Stomach (tissue), 9 donors: Measurements from ENCODE around the gene NHS. TPM values are rescaled to one million over a fixed set of nuclear protein-coding genes. Genes with fewer than 3 reads are reported as not detected.

ENCODE experiments used
- DNase-seq, 2 donors: peaks; one replicate each; pipeline versions ENCODE4 v3.0.0 to v3.0.0-alpha.2; 2013 to 2019
- H3K27ac ChIP-seq, 5 donors: fragments of 200-600 bp in 4 of 5; sonication (generic) in 4 of 5; one replicate each; pipeline ENCODE4 v1.5.1; 2013 to 2019; ENCODE audit warnings: mild to moderate bottlenecking in 1 of 5, moderate library complexity in 1 of 5
- H3K27me3 ChIP-seq, 3 donors: fragments of 200-600 bp; sonication (generic); one replicate each; pipeline ENCODE4 v1.5.1; 2017 to 2019; ENCODE audit warnings: mixed run types in 1 of 3
- H3K36me3 ChIP-seq, 4 donors: fragments of 200-600 bp; sonication (generic); 1 replicate in 3 of 4; 2 replicates in 1 of 4; pipeline ENCODE4 v1.5.1; 2016 to 2019
- H3K4me1 ChIP-seq, 4 donors: fragments of 200-600 bp; sonication (generic); one replicate each; pipeline ENCODE4 v1.5.1; 2016 to 2019
- H3K4me3 ChIP-seq, 4 donors: fragments of 200-600 bp; sonication (generic) in 3 of 4; one replicate each; pipeline ENCODE4 v1.5.1; 2016 to 2019; ENCODE audit warnings: mild to moderate bottlenecking in 1 of 4
- H3K9me3 ChIP-seq, 4 donors: fragments of 200-600 bp; sonication (generic); one replicate each; pipeline ENCODE4 v1.5.1; 2016 to 2019
- CTCF ChIP-seq, 7 experiments: fragments of 450-650 bp in 4 of 7; fragments of 200-600 bp in 3 of 7; sonication (generic) in 3 of 7; IDR thresholded peaks; one replicate each; pipeline ENCODE4 v1.5.1; 2016 to 2019; ENCODE audit warnings: antibody characterized with exemption in 7 of 7, control low read depth in 2 of 7, mild to moderate bottlenecking in 1 of 7
- EP300 ChIP-seq: sonication (generic); formaldehyde crosslinking; IDR thresholded peaks from one replicate; pipeline ENCODE4 v1.6.1; 2017; ENCODE audit warnings: antibody characterized with exemption
- POLR2A ChIP-seq, 4 donors: fragments of 450-650 bp; IDR thresholded peaks; one replicate each; pipeline ENCODE4 v1.6.1; 2016; ENCODE audit warnings: antibody characterized with exemption in 4 of 4, control low read depth in 2 of 4, mild to moderate bottlenecking in 1 of 4, moderate library complexity in 1 of 4
- POLR2AphosphoS5 ChIP-seq, 3 donors: sonication (generic); formaldehyde crosslinking; IDR thresholded peaks; one replicate each; pipeline ENCODE4 v1.6.1; 2016; ENCODE audit warnings: antibody characterized with exemption in 3 of 3
- WGBS, 5 donors: extraction: QIAGEN DNeasy Blood & Tissue Kit in 3 of 5; methylation state at CpG; one replicate each; pipeline versions ENCODE4 v1.1.5 to v1.1.7; 2013 to 2018; 5-methylcytosine and 5-hydroxymethylcytosine counted together
- intact Hi-C: fragments of 100-400 bp; cut with DNase I; formaldehyde crosslinking; loops from one replicate; pipeline ENCODE4 v1.15.1; 2023; ENCODE audit warnings: low total_unique reads
- polyA plus RNA-seq, 3 donors: library from polyadenylated mRNA; stranded (reverse); fragments of 200-250 nt; gene quantifications; one replicate each; pipeline ENCODE4 v1.2.3, GENCODE V29; 2013
- total RNA-seq, 5 donors: library from RNA; depleted of rRNA; stranded (reverse); fragments of >200 nt; gene quantifications; one replicate each; pipeline versions ENCODE4 v1.1.0 to v1.2.3, GENCODE V29; 2014 to 2016
- donor health status: healthy with polysubstance abuse.
- donor health status: Bipolar disorder and iron deficiency.
- donor health status: healthy.

The NHS gene
- total and polyA plus RNA-seq, 8 donors = 1.00 to 7.5 (median 4.3) TPM

- WGBS, 5 donors = 60 to 74% (median 67%) methylated on average over 2 to 3 of the region's 3 CpGs
- H3K36me3 ChIP-seq = no peaks in the 10 kb centered on the region
- H3K4me3 ChIP-seq = no peak overlapping the region
- no peaks in the 10 kb centered on the region for H3K9me3 ChIP-seq
- TF ChIP-seq POLR2A (IDR thresholded peaks at IDR 0.05) (no peak), CTCF (IDR thresholded peaks at IDR 0.05) (no peak), POLR2AphosphoS5 (IDR thresholded peaks at IDR 0.05) (no peak)
- intact Hi-C loops = no loop called here
- no peaks in the 10 kb centered on the region for H3K27me3 ChIP-seq
- DNase-seq = no peak
- no peak overlapping the region for H3K27ac ChIP-seq
- peaks cover 0 to 7% (median 0%) of the 10 kb centered on the region in 4 donors for H3K4me1 ChIP-seq
Observed at GRCh38 chrX:17605676-17606075, 230.7 kb downstream of the NHS start.

- H3K4me1 ChIP-seq = peaks cover 0 to 7% (median 0%) of the 10 kb centered on the region in 4 donors
- no peak overlapping the region for H3K4me3 ChIP-seq
- no peaks in the 10 kb centered on the region for H3K9me3 ChIP-seq
- whole genome bisulfite sequencing, 5 donors = 38 to 75% (median 58%) methylated on average over 1 to 4 of the region's 4 CpGs
- H3K27ac ChIP-seq = no peak overlapping the region
- no peaks in the 10 kb centered on the region for H3K36me3 ChIP-seq
- TF ChIP-seq POLR2AphosphoS5 (IDR thresholded peaks at IDR 0.05) (no peak), CTCF (IDR thresholded peaks at IDR 0.05) (no peak), POLR2A (IDR thresholded peaks at IDR 0.05) (no peak), EP300 (no peak)
- H3K27me3 ChIP-seq = no peaks in the 10 kb centered on the region
- peak in 1 of 2 donors; percentile 36 for DNase-seq
- intact Hi-C loops = no loop called here
Observed at GRCh38 chrX:17606231-17606630, 231.2 kb downstream of the NHS start.

- Histone ChIP-seq H3K36me3 (no peaks in the 10 kb centered on the region), H3K27ac (peak overlapping the region in 1 of 5 donors; percentile 13), H3K9me3 (no peaks in the 10 kb centered on the region), H3K27me3 (no peaks in the 10 kb centered on the region), H3K4me3 (no peak overlapping the region), H3K4me1 (peaks cover 0 to 7% (median 0%) of the 10 kb centered on the region in 4 donors)
- TF ChIP-seq POLR2A (IDR thresholded peaks at IDR 0.05) (no peak), CTCF (IDR thresholded peaks at IDR 0.05) (no peak), POLR2AphosphoS5 (IDR thresholded peaks at IDR 0.05) (no peak), EP300 (no peak)
- no peak for DNase-seq
- intact Hi-C loops = no loop called here
- 37 to 75% (median 50%) methylated on average over 2 of the region's 2 CpGs for WGBS, 5 donors
Observed at GRCh38 chrX:17608888-17609287, 233.9 kb downstream of the NHS start.

GRCh38 chrX:17610788-17611187, 235.8 kb downstream of the NHS start:
- Histone ChIP-seq H3K27me3 (no peaks in the 10 kb centered on the region), H3K27ac (no peak overlapping the region), H3K4me1 (peaks cover 0 to 7% (median 0%) of the 10 kb centered on the region in 4 donors), H3K9me3 (no peaks in the 10 kb centered on the region), H3K36me3 (no peaks in the 10 kb centered on the region), H3K4me3 (no peak overlapping the region)
- intact Hi-C loops = no loop called here
- 75 to 88% (median 78%) methylated on average over 5 of the region's 5 CpGs for WGBS, 5 donors
- TF ChIP-seq POLR2A (IDR thresholded peaks at IDR 0.05) (no peak), POLR2AphosphoS5 (IDR thresholded peaks at IDR 0.05) (no peak), EP300 (no peak), CTCF (IDR thresholded peaks at IDR 0.05) (no peak)
- no peak for DNase-seq
